AG08396 (cell line): ENCODE measurements around the gene GMCL1.
"Not testable (repeated sequence)": the region's sequence is repeated elsewhere in the genome, so short reads cannot be mapped to it uniquely, and the experiment has no call there.

ENCODE experiments used
- DNase-seq: peaks from one replicate; pipeline ENCODE4 v3.0.0; 2012; ENCODE audit warnings: low spot score, mixed read lengths

GMCL1 gene

DNA sequence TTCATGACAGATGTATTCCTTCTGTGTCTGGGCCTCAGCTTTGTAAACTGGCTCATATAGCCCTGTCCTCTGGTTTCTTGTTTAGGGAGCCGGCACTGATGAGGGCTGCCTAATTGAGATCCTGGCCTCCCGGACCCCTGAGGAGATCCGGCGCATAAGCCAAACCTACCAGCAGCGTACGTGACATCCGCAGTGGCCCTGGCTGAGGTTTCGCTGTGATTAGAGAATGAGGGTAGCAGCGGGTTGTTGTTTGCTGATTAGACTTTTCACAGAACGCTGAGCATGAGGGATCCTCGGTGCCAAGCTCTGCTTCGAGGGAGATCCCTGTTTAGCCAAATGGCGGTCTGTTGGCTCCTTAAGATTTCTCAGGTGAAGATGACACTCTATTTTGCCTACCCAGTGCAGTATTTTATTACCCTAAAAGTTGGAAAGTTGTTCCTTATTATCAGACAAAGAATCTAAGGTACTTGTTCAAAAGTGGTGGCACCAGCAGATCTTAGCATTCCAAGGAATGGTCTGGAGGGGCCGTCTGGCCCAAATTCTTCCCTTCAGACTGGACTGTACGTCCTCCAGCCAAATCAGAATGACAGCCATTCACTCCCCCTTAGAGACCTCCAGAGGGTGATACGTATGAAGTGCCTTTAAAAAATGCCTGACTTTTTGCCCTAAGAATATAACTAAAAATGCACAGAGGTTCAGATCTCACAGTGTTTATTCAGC, 21.5 kb upstream of the GMCL1 start:
- DNase-seq: no peak

DNA sequence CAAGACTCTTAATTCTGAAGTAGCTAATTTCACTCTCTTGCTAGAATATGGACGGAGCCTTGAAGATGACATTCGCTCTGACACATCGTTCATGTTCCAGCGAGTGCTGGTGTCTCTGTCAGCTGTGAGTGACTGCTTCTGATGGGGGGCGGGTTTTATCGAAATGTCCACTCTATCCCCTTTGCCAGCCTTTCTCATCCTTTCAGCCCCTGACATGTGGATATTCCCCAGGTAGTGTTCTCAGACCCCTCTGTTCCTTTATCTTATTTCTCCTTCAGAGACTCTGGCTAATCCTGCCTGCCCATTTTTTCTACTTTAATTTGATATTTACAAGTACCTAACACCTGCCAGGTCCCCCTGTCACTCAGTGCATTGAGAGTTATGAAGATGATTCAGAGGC, 18.9 kb upstream of the GMCL1 start:
- no peak for DNase-seq

DNA sequence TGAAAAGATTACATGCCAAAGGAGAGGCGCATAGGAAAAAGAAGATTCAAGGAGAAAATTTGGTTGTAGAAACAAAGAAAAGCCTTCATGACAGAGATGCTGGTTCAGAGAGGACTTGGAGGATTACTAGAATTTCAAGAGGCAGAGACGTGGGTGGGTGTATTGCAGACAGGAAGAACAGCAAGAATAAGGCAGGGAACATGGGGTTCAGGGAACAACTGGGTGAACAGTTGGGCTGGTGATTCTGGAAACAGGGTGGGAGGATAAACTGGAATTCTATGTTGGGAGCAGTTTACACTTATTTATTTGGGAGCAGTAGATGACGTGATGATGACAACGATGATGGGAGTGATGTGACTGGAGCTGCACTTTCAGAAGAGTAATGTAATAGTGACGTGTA, 18.4 kb upstream of the GMCL1 start:
- no peak for DNase-seq

- DNase-seq: no peak
These were observed 17.9 kb upstream of the GMCL1 start for GRCh38 chr2:69811591-69811990.

GRCh38 chr2:69815717-69816116, 13.7 kb upstream of the GMCL1 start:
- DNase-seq: no peak

GRCh38 chr2:69816923-69817542, 12.4 kb upstream of the GMCL1 start:
- peak; percentile 57 for DNase-seq

DNA sequence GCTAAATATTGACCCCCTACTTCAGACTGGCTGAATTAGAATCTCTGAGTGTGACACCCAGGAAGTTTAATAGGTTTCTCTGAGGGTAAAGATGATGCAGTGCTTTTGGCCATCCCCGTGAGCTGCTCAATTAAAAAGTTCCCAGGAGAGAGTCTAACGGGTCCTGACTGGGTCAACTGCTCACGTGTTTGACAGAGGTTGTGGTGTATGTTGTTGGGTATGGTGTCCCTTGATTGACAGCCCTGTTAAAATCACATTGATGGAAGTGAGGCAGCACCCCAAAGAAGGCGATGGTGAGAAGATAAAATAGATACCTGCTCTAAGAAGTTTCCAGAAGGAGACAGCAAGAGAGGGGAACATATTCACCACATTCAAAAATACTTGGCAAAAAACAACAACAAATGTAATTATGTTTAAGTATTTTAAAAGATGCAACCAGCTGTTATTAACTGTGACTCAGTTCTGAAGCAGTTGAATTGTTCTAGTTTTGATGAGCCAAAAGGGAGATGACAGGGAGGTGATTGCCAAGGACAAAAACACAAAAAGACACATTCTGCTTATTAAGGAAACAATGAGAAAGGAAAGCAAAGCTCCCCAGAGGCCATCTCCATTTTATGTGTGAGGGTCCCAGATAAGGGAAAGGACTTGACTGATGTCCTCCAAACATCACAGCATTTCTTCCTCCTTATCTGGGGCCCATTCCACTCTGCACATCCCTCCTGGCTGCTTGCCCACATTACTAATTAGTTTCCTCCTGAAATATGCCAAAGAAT, 11.5 kb upstream of the GMCL1 start:
- DNase-seq: no peak

- DNase-seq: no peak
These were observed 1.5 kb upstream of the GMCL1 start for GRCh38 chr2:69827796-69828540.

DNA sequence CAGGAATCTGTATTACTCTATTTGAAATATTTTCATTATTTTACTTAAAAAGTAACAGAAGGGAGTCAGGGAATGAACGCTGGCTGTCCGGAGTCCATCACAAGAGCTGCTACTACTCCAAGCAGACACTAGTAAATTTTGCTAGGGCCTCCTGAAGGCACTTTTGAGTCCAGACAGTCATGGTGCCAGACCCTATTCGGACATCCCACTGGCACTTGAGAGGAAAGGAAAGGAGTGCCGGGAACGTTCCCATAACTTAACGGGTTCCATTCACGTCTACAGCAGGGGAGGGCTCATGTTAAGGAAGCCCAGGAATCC, 563 bp upstream of the GMCL1 start:
- DNase-seq: no peak

DNA sequence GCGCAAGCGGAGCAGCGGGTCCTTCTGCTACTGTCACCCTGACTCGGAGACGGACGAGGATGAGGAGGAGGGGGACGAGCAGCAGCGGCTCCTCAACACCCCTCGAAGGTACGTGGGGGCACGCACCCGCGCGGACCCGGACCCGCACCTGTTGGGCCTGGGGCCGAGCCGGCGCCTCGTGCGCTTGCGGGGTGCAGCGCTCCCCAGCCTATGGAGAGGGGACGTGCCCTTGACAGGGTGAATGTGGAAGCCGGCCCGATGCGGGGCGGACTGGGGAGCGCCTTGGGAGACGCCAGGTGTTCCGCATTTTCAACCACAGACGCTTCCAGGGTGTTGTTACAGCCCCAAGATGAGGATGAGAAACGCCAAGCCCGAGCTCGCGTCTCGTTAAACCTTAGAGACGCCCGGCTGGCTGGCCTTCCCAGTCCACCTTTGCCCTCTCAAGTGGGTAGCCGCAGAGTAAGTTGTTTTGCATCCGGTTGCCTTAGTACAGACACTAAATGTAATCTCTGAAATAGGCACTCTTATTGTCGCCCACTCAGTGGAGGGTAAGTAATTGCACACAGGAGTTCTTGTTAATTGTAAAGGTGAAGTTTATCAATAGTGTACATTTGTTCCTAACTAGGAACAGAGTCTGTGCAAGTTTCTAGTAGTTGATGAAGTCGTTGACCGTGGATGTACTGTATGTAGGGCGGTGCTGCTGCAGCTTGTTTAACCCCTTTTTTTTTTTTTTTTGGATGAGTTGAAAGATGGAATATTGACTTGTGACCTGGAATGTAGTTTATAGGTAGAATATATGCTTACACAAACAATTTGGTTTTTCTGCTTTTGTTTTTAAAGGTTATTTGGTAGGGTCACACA, 815 bp downstream of the GMCL1 start:
- peak; percentile 30 for DNase-seq

- DNase-seq: not testable (repeated sequence)
These were observed 1.4 kb downstream of the GMCL1 start for GRCh38 chr2:69830906-69831241.

DNA sequence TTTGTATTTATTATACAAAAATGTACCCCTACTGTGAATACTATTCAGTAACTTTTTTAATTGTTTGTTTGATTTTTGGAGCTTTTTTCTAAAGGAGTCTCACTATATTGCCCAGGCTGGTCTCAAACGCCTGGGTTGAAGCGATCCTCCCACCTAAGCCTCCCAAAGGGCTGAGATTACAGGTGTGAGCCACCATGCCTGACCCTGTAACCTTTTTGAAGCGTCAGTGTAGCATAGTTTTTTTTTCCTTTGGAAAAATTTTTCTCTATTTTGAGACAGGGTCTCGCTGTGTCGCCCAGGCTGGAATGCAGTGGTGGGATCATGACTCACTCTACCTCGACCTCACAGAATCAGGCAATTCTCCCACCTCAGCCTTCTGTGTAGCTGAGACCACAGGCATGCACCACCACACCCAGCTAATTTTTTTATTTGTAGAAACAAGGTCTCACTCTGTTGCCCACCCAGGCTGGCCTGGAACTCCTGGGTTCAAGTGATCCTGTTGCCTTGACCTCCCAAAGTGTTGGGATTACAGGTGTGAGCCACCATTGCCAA, 2.0 kb downstream of the GMCL1 start:
- DNase-seq: no peak

DNA sequence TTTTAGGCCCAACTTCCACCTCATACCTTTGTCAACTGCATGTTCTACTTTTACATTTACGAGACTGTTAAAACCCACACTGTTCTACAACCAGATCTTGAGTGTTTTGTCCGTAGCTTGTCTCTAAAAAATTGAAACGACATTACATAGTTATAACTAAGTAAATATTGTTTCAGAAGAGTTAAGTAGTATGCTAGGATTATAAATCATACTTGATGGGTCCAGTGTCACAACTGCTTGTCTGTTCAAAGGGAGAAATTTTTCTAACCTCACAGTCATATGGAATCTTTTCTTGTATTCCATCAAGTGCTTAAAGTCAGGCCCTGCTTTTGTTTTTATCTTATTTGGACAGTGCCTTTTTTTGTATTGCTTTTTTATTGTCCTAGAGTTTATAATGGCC, 4.3 kb downstream of the GMCL1 start:
- no peak for DNase-seq

DNA sequence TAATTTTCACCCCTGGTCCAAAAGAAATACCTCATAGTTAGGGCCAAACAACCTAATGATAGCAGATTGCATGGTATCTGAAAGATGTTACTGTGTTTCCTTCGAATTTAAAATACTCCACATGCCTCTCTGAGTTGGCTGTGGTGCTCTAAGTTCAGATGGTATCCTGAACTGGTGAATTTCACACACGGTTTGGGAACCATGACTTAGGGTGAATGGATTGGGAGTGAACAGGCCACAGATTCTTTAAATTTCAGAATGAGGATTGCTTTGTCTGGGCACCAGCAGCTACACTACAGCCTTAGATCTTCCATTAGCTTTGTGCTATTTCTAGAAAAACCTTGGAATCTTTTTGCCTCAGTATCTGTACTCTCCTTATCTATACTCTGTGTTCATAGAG, 6.2 kb downstream of the GMCL1 start:
- DNase-seq: no peak

GRCh38 chr2:69836316-69836715, 6.9 kb downstream of the GMCL1 start:
- no peak for DNase-seq

DNA sequence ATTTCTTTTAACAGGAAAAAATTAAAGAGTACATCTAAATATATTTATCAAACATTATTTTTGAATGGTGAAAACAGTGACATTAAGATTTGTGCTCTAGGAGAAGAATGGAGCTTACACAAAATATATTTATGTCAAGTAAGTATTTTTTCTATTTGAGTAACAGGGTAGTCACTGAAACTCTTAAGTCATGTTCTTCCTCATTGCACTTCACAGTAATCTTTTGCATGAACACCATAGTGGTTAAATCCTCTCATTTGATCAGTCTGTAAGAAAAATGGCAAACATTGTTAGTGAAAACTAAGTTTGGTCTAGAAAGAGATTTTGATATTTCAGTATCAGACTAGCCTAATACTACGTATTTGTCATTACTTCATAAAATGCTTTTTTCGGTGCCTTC, 8.1 kb downstream of the GMCL1 start:
- no peak for DNase-seq

DNA sequence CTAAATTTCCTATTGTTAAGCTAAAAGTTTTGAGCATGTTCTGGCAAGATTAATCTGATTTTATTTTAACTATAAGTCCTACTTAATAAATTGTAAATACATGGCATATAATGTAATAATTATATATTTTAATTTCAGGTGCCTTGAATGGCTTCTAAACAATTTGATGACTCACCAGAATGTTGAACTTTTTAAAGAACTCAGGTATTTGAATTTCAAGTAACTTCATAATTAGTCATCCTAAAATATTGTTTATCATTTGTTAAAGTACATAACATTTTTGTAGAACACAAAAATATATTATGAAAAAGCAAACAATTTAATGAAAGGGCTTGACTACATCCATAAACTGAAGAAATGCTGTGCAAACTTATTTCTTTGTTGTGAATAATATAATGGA, 14.5 kb downstream of the GMCL1 start:
- no peak for DNase-seq

- DNase-seq: no peak
These were observed 15.1 kb downstream of the GMCL1 start for GRCh38 chr2:69844560-69844959.

DNA sequence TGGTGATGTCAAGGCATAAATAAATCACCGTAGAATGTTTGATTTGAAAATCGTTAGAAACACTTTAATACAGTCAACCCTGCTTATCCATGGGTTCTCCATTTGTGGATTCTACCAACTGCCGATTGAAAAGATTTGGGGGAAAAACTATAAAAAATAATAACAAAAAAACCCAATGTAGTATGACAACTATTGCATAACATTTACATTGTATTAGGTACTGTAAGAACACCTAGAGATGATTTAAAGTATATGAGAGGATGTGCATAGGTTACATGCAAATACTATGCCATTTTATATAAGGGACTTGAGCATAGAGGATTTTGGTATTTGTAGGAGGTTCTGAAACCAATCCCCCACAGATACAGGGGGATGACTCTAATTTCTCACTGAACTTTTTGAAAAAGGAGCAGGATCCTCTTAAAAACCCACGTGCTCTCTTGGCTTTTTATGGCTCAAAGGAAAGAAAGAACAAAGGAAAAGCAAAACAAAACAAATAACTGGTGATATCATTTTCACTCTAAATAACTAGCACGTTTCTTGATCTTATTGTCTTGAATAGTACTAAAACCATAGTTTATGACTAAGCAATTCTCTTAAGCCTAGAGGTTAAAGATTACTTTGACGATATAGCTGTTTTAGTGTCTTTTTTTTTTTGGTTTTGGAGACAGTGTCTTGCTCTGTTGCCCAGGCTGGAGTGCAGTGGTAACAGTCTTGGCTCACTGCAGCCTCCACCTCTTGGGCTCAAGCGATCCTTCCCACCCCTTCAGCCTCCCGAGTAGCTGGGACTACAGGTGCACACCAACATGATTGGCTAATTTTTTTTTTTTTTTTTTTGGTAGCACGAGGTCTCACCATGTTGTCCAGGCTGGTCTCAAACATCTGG, 17.0 kb downstream of the GMCL1 start:
- DNase-seq: no peak

DNA sequence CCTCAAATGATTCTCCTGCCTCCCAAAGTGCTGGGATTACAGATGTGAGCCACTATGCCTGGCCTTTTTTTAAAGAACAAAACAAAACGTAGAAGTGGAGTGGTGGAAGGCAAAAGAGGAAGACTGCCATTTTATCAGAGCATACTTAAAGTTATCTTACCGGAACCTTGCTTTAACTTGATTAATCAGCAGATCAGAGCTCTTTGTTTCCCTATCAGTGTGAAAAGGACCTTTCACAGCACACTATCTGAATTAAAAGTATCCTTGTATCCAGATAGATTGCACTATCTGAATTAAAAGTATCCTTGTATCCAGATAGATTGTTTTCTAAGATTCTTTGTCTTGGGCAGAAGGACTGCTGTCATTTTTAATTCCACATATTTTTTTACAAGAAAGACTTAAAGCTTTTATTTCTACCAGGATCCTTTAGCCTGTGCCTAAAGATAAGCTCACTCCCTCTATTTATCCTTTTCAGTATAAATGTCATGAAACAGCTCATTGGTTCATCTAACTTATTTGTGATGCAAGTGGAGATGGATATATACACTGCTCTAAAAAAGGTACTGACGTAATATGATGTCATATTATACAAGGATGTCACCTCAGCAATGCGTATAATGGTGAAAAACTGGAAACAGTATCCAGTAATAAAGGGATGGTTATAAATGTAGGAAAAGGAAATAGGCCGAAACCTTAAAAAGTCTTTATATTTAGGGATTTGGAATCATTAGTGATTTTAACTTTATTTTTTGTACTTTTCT, 17.8 kb downstream of the GMCL1 start:
- DNase-seq: no peak
